ENCODE data around the gene PDXDC1.
"Not testable (repeated sequence)": the region's sequence is repeated elsewhere in the genome, so short reads cannot be mapped to it uniquely, and the experiment has no call there.

PDXDC1 gene

DNA sequence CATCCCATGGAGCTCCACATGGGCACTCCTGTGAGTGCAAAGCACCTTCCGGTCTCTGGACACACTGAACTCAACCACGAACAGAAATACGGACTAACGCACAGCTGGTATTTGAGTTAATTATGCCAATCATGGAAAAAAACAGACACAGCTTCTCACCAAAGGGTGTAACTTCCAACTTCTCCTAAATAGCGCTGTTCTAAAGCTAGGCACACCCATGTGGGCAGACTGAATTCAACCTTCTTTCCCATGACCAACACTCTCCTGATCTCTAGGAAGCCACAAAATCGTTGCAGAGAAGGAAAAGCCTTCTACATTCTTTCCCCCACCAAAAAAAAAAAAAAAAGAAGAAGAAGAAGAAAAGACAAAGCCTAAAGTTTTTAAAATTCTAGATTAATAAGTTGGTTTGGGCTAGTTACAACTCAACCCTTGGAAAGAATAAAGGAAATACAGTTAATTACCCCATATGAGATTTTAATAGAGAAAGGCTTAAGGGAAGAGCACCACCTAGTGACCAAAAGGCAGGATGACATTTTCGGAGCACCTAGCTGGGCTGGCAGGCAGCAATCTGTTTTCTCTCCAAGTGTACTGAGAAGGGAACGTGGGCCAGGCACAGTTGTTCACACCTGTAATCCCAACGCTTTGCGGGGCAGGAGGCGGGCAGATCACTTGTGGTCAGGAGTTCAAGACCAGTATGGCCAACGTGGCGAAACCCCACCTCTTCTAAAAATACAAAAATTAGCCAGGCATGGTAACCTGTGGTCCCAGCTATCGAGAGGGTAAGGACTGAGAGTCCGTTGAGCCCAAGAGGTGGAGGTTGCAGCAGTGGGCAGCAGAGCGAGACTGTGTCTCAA is 97.3 kb downstream of the PDXDC1 start:
- DNase-seq: not testable (repeated sequence)

DNA sequence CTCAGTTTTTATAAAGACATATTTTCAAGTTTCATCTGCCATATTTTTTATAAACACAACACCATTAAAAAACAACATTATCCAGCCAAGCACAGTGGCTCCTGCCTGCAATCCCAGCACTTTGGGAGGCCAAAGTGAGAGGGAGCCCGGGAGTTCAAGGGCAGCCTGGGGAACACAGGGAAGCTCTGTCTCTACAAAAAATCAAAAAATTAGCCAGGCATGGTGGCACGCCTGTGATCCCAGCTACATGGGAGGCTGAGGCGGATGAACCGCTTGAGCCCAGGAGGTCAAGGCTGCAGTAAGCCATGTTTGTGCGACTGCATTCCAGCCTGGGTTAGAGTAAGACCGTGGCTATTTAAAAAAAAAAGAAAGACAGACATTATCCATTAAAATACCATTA is 98.3 kb downstream of the PDXDC1 start:
- no peak for DNase-seq

DNA sequence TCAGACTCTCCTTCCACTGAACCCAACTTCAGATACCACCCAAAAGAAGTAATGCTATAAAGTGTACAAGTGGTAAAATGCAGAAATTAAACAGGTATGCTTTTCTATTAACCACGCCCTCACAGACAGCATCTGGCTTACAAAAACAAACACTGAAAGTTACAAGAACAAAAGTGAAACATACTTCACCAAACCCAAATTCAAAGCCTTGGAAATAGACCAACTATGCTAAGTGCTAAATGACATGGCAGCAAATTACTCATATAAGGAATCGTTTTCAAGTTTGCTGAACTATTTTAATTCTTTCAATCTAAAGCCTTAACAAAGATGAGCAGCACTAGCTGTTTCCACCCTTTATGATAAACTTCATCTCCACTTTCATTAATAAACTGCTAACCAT is 101.3 kb downstream of the PDXDC1 start:
- not testable (repeated sequence) for DNase-seq

DNA sequence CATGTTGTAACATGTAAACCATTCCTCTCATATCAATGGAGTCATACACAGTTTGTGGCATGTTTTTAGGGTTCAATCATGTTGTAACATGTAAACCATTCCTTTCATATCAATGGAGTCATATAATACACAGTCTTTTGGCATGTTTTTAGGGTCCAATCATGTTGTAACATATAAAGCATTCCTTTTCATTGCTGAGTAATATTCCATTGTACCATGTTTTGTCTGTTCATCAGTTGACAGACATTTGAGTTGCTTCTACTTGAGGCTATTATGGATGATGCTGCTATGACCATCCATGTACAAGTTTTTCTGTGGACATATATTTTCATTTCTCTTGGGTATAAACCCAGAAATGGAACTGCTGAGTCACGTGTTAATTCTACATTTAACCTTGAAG is 106.1 kb downstream of the PDXDC1 start:
- DNase-seq: not testable (repeated sequence)

DNA sequence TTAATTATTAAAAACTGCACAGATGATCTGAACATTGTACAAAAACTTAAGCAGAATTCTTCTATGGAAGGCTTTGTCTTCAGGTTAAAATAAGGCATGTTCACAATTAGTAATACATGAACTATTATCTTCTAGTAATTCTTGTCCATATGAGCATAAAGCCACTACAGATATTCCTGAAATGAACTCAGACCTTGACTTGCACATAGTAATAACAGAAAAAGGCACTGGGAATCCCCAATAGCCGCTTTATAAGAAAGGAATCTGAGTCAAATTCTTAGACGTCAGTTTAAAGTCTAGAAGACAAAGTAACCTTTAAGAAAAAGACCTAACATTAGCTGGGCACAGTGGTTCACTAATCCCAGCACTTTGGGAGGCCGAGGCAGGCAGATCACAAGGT is 108.0 kb downstream of the PDXDC1 start:
- not testable (repeated sequence) for DNase-seq

DNA sequence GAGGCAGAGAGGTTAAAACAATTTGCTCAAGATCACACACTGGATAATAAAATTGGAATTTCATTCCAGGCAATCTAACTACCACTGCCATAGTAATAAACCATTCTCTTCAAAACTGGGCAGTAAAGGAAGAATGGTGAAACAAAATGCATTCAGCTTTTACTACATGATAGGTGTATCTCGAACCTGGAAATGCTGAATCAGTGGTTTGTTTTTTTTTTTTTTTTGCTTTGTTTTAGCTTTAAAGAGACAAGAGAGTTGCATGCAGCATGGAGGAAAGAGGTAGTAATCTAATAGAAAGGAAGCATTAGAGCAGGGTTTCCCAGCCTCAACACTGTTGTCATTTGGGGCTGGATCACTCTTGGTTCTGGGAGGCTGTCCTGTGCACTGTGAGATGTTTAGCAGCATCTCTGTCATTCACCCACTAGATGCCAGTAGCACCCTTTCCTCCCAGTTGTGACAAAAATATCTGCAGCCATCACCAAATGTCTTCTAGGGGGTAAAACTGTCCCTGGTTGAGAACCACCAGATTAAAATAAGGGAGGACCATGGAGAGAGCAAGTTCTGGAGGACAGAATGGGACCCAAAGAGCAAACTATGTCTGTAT is 115.9 kb downstream of the PDXDC1 start:
- DNase-seq: not testable (repeated sequence)

DNA sequence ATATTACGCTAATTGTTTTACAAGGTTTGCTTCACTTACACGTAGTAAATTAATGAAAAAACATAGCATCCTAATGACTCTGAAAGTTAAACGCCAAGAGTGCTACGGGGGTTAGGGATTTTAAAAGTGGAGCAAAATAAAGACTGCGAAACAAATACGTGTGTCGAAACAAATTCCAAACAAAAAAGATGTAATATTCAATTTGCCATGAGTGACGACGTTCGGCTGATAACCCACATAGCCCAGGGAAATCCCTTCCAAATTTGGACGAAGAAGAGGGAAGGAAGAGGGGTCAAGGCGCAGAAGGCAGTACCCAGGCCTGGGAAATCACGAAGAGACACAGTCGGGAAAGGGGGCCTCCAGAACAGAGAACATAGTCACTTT is 118.7 kb downstream of the PDXDC1 start:
- DNase-seq: not testable (repeated sequence)

DNA sequence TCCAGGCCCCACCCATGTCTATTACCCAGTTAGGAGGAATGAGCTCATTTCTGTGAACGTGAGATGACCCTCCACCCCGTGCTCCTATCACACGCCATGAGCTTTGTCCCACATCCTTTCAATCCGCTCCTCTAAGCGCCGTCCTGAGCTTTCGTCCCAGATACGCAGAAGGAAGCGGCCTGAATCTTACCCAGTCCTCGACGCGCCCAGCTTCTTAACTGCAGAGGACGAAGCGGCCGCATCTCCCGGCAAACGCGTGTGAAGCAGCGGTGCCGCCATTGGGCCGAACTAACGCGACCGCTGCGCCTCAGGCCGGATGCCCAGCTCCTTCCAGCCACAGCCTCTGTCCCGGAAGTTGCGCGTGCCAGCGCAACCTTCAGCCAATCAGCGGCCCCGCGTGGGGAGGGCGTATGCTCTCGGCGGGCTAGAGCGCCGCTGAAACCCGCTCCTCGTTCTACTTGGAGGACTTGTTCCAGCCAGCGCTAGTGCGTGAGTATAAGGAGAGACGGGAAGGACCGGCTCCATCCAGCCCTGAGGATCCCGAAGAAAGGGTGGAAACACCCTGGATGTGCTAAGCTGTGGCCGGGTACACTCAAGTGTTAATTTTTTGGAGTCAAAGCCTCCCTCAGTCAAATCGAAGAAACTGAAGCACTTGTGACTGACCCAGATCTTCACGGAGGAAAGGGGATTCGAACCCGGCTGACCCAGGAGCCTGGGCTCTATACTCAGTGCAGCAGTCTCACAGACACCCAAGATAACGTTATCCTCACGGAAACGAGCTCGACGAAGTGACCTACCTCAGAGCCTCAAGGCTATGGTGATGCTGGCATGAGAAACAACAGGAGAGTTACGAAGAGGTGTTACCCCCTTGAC is 119.4 kb downstream of the PDXDC1 start, which contains the start of gene RRN3:
Gene RRN3, minus strand, starts transcription at position 318 of the 873 bp plus-strand sequence. Its CDS starts 39 bp downstream, at position 279.
- peak; percentile 88 to 91 for DNase-seq

DNA sequence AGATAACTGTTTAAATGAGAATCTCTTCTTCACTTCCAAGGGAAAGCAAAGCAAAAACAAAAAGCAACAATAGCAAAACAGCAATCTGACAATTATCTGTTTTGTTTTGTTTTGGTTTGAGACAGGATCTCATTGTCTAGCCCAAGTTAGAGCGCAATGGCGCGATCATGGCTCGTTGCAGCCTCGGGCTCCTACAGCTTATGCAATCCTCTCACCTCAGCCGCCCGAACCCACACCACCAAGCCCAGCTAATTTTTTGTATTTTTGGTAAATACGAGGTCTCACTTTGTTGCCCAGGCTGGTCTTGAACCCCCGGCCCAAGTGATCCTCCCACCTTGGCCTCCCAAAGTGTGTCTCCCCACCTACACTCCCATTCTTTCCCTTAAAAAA is 121.8 kb downstream of the PDXDC1 start:
- DNase-seq: not testable (repeated sequence)

DNA sequence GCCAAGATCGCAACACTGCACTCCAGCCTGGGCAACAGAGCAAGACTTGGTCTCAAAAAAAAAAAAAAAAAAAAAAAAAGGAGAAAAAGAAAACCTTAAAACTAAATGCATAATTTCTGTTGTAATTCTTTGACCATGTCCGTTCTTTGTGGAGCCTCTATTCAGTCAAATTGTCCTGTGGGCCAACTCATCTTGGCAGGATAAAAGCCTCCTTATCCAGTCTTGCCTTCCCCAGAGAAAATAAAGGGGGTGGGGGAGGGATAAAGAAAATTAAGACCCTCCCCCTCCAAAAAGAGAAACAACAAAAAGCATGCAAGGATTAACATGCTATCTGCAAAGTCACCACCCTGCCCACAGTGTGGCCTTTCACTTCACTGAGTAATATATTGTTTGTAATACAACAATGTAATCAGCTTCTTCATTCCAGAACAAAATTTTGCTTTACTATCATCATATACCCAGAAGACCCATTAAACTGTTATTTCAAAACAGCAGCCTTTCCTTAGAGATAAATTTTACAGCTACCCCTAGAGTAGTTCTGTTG is 124.6 kb downstream of the PDXDC1 start:
- DNase-seq: not testable (repeated sequence)

DNA sequence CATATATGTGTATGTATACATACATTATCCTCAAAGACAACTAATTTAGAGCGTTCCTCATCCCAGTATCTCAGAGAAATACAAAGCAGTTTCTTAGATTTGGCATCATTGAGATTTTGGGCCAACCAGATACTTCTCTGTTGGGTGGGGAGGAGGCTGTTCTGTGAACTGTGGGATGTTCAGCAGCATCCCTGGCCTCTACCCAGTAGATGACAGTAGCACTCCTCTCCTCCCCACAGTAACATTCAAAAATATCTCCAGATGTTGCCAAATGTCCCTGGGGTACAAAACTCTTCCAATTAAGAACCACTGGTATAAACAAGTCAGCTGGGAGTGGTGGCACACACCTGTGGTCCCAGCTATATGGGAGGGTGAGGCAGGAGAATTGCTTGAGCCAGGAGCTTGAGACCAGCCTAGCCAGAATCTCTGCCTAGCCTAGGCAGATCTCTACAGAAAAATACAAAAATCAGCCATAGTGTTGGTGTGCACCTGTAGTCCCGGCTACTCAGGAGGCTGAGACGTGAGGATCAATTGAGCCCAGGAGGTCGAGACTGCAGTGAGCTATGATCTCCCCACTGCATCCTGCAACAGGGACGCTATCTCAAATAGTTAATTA is 125.7 kb downstream of the PDXDC1 start:
- not testable (repeated sequence) for DNase-seq

DNA sequence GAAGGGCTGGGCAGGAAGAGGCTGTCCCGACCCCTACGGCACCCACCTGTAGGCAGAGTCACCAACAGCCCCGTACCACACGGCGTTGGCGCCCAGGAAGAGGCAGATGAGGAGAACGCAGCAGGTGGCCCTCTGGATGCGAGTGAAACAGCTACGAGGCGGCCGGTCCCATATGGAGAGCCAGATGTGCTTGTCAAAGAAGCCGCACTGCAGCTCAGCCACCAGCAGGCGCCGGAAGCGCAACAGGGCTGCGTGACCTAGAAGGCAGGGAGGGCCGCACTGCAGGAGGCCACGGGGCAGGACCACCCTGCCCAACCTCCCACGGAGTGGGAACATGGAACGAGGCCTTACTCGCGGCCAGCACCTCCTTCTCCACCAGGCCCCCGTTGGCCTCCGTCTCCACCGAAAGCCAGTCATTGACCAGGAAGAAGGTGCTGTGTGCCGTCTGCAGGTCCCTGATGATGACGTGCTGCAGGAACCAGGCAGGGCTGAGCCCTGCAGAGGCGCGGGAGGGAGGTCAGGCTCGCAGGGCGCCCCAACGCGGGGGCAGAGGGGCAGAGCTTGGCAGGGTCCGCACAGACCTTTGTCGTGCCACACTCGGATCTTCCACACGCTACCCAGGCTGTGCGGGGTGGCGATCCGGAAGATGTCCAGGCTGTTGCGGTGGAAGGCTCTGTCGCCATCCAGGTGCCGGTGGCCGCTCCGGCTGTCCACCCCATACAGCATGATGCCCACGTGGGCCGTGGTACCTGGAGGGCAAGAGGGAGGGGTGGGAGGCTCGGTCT is 153.0 kb downstream of the PDXDC1 start:
- DNase-seq: not testable (repeated sequence)

DNA sequence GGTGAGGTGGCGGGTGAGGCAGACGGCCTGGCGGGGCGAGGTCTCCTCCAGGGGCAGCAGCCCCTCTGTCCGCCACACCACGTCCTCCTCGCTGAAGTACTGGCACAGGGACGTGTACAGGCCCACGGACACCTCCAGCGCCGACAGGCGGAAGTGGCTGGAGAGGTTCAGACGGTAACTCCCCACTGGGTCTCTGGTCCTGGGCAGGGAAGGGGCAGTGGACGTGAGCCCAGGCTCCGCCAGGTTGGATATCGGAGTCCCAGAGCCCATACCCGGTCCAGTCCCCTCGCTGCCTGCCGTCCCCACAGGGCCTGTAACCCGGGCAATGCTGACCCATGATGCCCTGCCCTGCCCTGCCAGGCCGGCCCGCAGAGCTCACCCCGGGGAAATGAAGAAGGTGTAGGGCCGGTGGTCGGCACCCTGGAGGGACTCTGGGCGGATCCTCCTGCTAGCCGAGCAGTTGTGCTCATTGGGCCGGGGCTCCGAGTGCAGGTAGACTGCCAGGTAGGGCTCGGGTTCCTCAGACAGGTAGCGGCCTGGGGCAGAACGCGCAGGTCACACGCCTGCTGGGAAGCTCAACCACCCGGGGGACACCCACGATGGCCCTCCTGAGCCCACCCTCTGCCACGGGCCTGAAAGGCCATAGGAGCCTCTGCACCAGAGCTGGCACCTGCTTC is 155.6 kb downstream of the PDXDC1 start:
- not testable (repeated sequence) for DNase-seq

DNA sequence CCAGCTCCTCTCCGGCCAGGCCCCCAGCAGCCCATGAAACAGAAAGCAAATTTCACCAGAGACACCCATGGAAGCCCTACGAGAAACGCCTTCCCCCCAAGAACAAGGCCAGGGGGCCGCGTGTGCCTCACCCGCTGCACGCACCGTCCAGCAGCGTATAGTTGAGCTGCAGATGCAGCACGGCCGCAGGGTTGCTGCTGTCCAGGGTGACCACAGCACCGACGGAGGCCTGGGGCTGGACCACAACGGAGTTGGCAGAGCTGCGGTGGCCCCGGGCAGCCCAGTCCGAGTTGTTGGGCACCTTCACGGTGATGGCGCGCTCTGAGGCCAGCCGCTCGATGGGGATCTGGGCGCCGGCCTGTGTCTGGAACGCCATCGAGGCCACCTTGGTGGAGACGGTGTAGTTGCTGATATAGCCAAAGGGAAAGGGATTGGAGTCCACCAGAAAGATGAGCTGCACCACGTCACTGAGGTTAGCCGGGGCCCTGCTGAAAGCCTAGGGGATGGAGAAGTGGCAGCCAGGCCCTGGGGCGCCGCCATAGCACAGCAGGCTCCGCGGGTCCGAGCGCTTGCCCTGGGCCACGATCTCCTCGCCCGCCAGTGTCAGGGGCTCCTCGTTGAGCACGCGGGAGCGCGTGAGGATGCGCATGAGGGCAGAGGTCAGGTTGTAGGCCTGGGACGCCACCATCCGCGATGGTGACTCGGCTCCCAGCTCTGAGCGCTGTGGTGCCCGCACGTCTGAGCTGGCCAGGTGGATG is 156.3 kb downstream of the PDXDC1 start:
- not testable (repeated sequence) for DNase-seq

DNA sequence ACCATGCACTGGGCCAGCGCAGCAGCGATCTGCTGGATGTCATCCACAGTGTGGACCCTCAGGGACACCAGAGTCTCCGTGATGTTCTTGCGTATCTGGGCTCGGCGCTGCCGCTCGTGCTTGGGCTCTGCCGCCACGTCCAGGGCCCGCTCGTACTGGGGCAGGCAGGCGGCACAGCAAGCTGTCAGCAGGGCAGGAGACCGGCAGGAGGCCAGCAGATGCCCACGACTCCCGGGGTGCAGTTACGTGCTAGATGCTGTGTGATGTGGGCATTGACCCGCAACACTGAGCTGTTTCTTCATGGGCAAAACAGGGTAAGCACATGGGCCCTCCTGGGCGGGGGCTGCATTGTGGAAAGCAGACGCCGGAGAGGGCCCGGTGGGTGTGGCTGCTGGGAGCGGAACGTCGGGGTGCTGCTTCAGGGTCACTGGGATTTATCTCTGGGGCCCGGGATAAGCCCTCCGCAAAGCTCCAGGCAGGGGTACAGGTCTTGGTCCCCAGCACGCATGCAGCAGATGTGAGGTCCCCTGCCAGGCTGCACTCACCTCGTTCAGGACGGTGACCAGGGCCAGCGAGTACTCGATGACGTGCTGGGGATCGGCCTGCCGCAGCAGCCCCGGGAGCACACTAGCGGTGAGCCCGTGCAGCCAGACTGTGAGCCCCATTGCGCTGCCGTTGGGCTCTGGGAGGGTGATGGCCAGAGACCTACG is 158.0 kb downstream of the PDXDC1 start:
- not testable (repeated sequence) for DNase-seq

DNA sequence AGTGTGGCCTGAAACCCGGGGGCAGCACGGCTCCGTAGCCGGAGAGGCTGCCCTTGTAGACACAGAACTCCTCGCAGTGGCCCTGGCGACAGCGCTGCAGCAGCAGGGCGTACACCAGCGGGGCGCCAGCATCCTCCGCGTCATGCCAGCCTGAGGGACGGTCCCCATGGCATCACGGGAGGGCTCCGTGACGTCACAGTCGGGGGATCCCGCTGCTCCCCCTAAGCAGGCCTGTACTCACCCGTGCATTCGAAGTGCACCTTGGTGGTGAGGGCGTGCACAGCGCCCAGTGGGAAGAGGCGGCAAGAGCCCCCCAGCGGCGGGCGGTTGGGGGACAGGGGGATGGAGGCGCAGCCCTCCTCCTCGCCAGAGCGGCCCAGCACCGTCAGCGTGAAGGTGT is 158.7 kb downstream of the PDXDC1 start:
- not testable (repeated sequence) for DNase-seq

DNA sequence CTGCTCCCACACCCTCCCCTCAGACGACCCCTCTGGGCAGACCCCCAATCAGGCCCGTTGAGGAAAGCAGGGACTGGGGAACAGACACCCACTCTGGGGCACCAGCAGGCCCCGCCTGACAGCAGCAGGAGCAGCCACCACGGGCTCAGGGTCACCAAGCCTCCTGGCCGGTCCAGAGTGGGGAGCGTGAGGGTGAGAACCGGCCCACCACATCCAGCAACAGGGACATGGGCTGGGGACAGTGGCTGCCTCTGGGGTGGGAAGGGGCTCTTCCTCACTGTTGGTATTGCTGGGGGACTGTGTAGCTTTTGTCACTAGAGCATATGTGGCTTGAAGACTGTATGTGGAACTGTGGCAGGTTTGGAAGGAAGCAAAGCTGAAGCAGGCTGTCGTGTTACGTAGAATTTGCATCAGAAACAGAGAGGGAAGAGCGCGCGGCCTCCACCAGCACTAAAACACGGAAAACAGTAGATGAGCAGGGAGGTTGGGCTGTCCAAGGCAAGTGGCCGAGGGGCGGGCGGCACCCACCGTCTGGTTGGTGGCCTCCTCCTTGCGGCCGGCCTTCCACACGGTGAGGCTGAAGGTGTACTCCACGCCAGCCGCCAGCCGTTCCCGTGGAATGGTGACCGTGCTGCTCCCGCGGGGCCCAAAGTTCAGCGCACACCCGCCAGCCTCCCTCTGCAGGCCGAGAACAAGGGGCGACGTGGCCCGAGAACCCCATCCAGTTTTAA is 160.1 kb downstream of the PDXDC1 start:
- DNase-seq: not testable (repeated sequence)

DNA sequence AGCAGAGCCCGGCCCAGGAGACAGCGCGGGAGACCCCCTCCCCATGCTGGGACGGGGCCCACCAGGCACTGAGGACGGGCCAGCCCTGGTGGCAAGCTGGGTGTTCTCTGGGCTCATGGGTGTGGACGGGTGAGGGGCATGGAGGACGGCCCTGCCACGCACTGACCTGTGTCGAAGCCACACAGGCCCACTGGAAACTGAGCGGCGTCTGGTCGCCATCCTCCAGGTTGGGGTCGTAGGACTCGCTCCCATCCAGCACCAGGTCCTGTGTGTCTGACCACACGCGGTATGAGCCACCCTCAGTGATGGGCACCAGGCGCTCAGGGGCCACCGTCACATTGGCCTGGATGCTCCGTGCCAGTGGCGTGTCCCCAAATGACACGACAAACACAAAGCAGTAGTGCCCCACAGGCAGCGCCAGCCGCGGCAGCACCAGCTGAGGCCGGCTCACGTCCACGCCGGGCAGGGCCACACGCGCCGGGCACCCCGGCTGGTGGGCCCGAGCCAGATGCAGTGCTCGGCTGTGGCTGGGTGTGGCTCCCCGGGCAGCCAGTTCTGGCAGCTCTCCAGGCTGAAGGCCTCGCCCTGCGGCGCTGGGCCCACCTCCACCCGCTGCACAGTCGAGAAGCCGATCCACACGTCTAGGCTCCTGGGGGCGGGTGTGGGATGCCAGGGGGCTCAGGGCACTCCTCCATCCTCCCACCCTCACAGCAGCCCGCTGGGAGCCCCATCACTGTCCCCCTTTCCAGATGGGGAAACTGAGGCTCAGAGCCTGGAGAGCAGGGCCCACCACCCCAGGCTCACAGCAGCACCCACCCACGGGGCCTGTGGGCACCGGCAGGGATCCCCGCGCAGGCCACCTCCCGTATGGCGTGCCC is 160.9 kb downstream of the PDXDC1 start:
- DNase-seq: not testable (repeated sequence)

Data from SHP77 (cell line).